OCI-LY3 (cell line): ENCODE results near the gene TECTA.

Experiments
- CTCF ChIP-seq: fragments of 200-600, 300-600 bp; sonication (generic); IDR thresholded peaks from 2 replicates; pipeline ENCODE4 v1.5.1; 2014; ENCODE audit warnings: antibody characterized with exemption, low read length, low read depth
- EZH2phosphoT487 ChIP-seq: fragments of 200-600 bp; shearing (Covaris generic); IDR thresholded peaks from 2 replicates; pipeline ENCODE4 v1.6.1; 2018; ENCODE audit warnings: antibody characterized with exemption, mixed run types, low read depth

DNA sequence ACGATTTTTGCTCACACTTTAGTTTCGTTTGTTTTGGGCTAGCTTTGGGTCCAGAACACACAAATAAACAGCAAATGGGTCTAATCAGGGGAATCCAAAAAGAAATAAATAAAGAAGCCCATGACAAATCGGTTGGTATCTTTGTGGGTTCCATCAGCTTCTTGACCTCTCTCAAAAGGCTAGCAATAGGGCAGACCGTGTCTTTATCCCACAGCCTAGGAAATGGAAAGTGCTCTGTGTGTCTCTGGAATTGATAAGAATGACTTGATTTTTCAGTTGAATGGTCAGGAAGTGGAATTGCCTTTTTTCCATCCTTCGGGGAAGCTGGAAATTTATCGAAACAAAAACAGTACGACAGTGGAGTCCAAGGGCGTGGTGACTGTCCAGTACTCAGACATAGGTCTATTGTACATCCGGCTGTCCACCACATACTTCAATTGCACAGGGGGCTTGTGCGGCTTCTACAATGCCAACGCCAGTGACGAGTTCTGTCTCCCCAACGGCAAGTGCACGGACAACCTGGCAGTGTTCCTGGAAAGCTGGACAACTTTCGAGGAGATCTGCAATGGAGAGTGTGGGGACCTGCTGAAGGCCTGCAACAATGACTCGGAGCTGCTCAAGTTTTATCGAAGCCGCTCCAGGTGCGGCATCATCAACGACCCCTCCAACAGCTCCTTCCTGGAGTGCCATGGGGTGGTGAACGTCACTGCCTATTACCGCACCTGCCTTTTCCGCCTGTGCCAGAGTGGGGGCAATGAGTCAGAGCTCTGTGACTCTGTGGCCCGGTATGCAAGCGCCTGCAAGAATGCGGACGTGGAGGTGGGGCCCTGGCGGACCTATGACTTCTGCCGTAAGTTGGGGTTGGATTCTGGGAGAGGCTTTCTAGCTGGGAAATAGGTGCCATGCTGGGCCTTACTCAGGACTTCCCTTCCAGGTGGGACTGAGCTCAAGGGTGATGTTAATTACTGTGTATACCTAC is 28.6 kb downstream of the TECTA start:
- no peak for TF ChIP-seq CTCF
- no peak for TF ChIP-seq EZH2phosphoT487
